Measurements from ENCODE around the gene TNPO2. TPM values are rescaled to one million over a fixed set of nuclear protein-coding genes. Genes with fewer than 3 reads are reported as not detected.

Gene TNPO2
- polyA plus RNA-seq, 1 experiment, result 77.3 TPM

GRCh38 chr19:12757544-12758274 lies 34.0 kb upstream of the TNPO2 start:
- Histone ChIP-seq H3K36me3 (ENCODE audit: control insufficient read depth, insufficient read depth, low read length) (no peaks in the 10 kb centered on the region), H3K4me3 (ENCODE audit: low read depth, low read length) (peak overlapping the region; percentile 33), H3K27me3 (ENCODE audit: control insufficient read depth, insufficient read depth, low read length) (peaks cover 5% of the 10 kb centered on the region; the same call in 1 of the 2 replicates)
- CTCF ChIA-PET, result interaction anchor here (0.6 to 28.6 kb wide), 21 partner anchors 9 to 133 kb away, joined by 3 to 874 read pairs (median 6); partner anchors contain the start of genes FBXW9, GCDH, GET3 and HOOK2
- POLR2A ChIA-PET, result no interaction called here
- TF ChIP-seq, protein P1, sequence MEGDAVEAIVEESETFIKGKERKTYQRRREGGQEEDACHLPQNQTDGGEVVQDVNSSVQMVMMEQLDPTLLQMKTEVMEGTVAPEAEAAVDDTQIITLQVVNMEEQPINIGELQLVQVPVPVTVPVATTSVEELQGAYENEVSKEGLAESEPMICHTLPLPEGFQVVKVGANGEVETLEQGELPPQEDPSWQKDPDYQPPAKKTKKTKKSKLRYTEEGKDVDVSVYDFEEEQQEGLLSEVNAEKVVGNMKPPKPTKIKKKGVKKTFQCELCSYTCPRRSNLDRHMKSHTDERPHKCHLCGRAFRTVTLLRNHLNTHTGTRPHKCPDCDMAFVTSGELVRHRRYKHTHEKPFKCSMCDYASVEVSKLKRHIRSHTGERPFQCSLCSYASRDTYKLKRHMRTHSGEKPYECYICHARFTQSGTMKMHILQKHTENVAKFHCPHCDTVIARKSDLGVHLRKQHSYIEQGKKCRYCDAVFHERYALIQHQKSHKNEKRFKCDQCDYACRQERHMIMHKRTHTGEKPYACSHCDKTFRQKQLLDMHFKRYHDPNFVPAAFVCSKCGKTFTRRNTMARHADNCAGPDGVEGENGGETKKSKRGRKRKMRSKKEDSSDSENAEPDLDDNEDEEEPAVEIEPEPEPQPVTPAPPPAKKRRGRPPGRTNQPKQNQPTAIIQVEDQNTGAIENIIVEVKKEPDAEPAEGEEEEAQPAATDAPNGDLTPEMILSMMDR (IDR thresholded peaks at IDR 0.05; ENCODE audit: insufficient read depth, low read depth, low read length), result peak; percentile 75
- DNase-seq (ENCODE audit: low read depth), result no peak

GRCh38 chr19:12756150-12756883 lies 32.6 kb upstream of the TNPO2 start:
- TF ChIP-seq, protein P1 (IDR thresholded peaks at IDR 0.05; ENCODE audit: insufficient read depth, low read depth, low read length), result no peak
- H3K4me3 ChIP-seq (ENCODE audit: low read depth, low read length), result no peak overlapping the region
- H3K27me3 ChIP-seq (ENCODE audit: control insufficient read depth, insufficient read depth, low read length), result peaks cover 7% of the 10 kb centered on the region
- ChIA-PET POLR2A (no interaction called here), CTCF (interaction anchor here (1.5 to 28.6 kb wide), 8 partner anchors 9 to 93 kb away, joined by 3 to 874 read pairs (median 38); partner anchors contain the start of genes GET3, HOOK2, JUNB and PRDX2)
- no peak for DNase-seq (ENCODE audit: low read depth)
- no peaks in the 10 kb centered on the region for H3K36me3 ChIP-seq (ENCODE audit: control insufficient read depth, insufficient read depth, low read length)

DNA sequence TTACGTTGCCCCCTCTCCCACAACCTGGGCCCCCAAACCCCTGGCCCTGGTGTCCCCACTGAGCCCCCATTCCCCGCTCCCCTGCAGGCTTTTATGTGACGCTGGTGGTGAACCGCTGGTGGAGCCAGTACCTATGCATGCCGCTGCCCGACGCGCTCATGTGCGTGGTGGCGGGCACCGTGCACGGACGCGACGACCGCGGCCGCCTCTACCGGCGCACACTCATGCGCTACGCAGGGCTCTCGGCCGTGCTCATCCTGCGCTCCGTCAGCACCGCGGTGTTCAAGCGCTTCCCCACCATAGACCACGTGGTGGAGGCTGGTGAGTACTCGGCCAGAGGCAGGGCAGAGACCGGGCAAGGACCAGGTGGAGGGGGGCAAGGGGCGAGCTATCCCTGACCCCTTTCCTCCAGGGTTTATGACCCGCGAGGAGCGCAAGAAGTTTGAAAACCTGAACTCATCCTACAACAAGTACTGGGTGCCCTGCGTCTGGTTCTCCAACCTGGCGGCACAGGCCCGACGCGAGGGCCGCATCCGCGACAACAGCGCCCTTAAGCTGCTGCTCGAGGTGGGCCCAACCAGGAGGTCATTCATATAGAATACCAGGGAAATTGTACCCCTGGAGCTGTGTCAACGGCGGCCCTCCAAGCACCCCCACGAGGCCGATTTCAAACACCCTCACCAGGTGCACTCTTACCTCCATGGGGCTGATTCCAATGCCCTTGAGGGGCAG lies 30.9 kb upstream of the TNPO2 start:
- no peak for DNase-seq (ENCODE audit: low read depth)
- H3K36me3 ChIP-seq (ENCODE audit: control insufficient read depth, insufficient read depth, low read length), result no peaks in the 10 kb centered on the region
- ChIA-PET POLR2A (no interaction called here), CTCF (interaction anchor here (3.5 to 28.6 kb wide), 5 partner anchors 7 to 95 kb away, joined by 29 to 874 read pairs (median 62); partner anchors contain the start of genes JUNB, PRDX2, RNASEH2A and THSD8)
- H3K4me3 ChIP-seq (ENCODE audit: low read depth, low read length), result no peak overlapping the region
- H3K27me3 ChIP-seq (ENCODE audit: control insufficient read depth, insufficient read depth, low read length), result peaks cover 7% of the 10 kb centered on the region
- TF ChIP-seq, protein P1 (IDR thresholded peaks at IDR 0.05; ENCODE audit: insufficient read depth, low read depth, low read length), result no peak

DNA sequence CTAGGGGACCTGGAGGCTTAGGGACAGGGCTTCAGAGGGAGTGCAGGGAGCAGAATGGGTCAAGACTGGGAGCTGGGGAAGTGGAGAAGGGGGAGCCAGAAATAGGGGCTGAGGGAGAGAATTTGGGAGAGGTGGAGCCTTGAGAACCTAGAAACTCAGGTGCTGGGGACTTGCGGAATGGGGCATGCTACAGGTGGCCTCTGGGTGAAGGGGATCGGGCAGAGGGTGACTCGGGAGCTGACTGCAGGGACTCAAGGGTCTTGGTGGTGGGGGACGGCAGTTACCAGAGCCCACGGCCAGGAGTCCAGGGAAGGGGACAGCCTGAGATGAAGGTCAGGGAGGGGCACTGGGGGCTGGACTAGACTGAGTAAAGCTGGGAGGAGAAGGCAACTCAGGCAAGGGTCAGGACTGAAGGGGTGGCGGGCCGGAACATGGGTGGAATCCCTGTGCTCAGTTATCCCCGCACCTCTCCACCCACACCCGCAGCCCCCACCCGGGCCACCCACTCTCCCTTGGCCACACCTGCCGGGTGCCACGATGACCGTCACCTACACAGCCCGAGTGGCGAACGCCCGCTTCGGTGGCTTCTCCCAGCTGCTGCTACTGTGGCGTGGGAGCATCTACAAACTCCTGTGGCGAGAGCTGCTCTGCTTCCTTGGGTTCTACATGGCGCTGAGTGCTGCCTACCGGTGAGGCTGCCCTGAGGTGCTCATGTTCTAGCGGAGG lies 28.5 kb upstream of the TNPO2 start:
- no peak overlapping the region for H3K4me3 ChIP-seq (ENCODE audit: low read depth, low read length)
- DNase-seq (ENCODE audit: low read depth), result no peak
- POLR2A ChIA-PET, result no interaction called here
- peaks cover 7% of the 10 kb centered on the region for H3K27me3 ChIP-seq (ENCODE audit: control insufficient read depth, insufficient read depth, low read length)
- TF ChIP-seq, protein P1 (IDR thresholded peaks at IDR 0.05; ENCODE audit: insufficient read depth, low read depth, low read length), result no peak
- peaks cover 6% of the 10 kb centered on the region for H3K36me3 ChIP-seq (ENCODE audit: control insufficient read depth, insufficient read depth, low read length)
- CTCF ChIA-PET, result interaction anchor here (0.6 to 28.6 kb wide), 6 partner anchors 8 to 96 kb away, joined by 3 to 874 read pairs (median 6); partner anchors contain the start of genes JUNB, PRDX2, RNASEH2A and THSD8
